Suprapubic skin (tissue), 4 donors: ENCODE results near the gene LRP3.

Experiments used
- EP300 ChIP-seq: sonication (generic); formaldehyde crosslinking; IDR thresholded peaks from one replicate; pipeline ENCODE4 v1.6.1; 2017; ENCODE audit warnings: antibody characterized with exemption
- POLR2A ChIP-seq, 2 donors: fragments of 450-650 bp; IDR thresholded peaks; one replicate each; pipeline ENCODE4 v1.6.1; 2017; ENCODE audit warnings: antibody characterized with exemption in 2 of 2, mild to moderate bottlenecking in 2 of 2, moderate library complexity in 2 of 2
- POLR2AphosphoS5 ChIP-seq, 3 donors: sonication (generic); formaldehyde crosslinking; IDR thresholded peaks; one replicate each; pipeline ENCODE4 v1.6.1; 2017; ENCODE audit warnings: antibody characterized with exemption in 3 of 3
- TF ChIP-seq, protein P1 (sequence below), 2 donors: fragments of 200-600 bp in 1 of 2; fragments of 450-650 bp in 1 of 2; sonication (generic) in 1 of 2; IDR thresholded peaks; one replicate each; pipeline ENCODE4 v1.5.1; 2016 to 2019; ENCODE audit warnings: antibody characterized with exemption in 2 of 2, mild to moderate bottlenecking in 1 of 2, moderate library complexity in 1 of 2

DNA sequence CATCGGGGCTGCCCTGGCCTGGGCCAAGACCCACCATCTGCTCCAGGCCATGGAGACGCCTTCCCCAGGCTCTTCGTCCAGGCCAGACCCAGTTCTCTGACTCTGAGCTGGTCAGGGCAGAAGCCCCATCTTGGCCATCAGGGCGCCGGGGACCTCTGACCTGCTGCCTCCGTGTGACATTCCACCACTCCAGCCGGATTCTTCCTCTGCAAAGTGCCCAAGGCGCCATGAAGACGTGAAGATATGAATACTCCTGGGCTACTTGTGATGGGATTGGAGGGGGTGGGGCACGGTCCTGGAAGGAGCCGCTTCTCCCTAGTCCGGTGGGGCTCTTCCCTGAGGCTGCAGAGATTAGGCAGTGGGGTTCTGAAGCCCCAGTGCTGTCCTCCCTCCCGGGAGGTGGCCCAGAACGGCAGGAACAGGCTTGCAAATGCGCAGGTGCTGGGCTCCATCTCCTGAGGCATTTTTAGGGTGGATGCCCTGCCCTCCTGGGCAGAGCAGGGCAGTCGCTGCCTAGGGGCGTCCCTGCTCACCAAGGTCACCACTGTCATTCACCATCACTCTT is 57.5 kb downstream of the LRP3 start:
- TF ChIP-seq POLR2A (IDR thresholded peaks at IDR 0.05) (no peak), EP300 (no peak), POLR2AphosphoS5 (IDR thresholded peaks at IDR 0.05) (no peak)
- TF ChIP-seq, protein P1, sequence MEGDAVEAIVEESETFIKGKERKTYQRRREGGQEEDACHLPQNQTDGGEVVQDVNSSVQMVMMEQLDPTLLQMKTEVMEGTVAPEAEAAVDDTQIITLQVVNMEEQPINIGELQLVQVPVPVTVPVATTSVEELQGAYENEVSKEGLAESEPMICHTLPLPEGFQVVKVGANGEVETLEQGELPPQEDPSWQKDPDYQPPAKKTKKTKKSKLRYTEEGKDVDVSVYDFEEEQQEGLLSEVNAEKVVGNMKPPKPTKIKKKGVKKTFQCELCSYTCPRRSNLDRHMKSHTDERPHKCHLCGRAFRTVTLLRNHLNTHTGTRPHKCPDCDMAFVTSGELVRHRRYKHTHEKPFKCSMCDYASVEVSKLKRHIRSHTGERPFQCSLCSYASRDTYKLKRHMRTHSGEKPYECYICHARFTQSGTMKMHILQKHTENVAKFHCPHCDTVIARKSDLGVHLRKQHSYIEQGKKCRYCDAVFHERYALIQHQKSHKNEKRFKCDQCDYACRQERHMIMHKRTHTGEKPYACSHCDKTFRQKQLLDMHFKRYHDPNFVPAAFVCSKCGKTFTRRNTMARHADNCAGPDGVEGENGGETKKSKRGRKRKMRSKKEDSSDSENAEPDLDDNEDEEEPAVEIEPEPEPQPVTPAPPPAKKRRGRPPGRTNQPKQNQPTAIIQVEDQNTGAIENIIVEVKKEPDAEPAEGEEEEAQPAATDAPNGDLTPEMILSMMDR (IDR thresholded peaks at IDR 0.05): no peak
